ENCODE results near the gene SYNM. TPM values are rescaled to one million over a fixed set of nuclear protein-coding genes. Genes with fewer than 3 reads are reported as not detected.

The SYNM gene
- total RNA-seq, 2 donors from 2014 or later = 3.3 to 108 TPM

DNA sequence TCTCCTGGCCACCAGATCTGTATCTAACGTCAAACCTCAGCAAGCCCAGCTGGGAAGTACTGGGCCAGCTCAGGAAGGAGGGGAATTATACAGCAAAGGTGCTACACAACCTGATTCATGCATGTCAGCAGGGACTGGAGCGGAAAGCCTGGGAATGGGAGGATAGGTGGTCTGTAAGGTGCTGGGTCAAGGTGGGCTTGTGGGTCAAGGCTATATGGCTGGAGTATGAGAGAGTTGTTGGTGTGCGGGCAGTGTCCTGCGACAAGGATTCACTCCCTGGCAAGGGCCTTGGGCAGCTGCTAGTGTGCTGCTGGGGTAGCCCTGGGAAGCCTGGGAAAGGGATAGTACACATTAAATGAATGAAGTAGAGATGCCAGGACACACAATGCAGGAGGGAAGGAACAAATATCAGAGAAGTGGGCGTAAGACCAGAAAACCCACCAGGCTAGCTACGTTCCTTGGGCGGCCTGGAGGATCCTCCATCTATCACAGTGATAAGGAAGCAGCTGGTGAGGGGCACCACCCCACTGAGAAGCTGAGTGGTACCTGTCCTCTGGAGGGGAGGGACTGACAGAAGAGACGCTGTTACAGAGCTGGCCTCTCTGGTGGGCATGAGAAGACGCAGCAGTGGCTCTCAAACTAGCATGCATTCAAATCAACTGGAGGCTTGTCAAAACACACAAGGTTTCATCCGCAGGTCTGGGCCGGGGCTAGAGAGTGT, 8.5 kb upstream of the SYNM start:
- Histone ChIP-seq H3K4me1 (no peaks in the 10 kb centered on the region), H3K27me3 (peaks cover 8% of the 10 kb centered on the region), H3K4me3 (no peak overlapping the region), H3K27ac (no peak overlapping the region), H3K9ac (ENCODE audit: low read depth in 2 of 2, low read length in 2 of 2) (no peak overlapping the region), H3K36me3 (no peaks in the 10 kb centered on the region), H3K9me3 (no peaks in the 10 kb centered on the region)
- TF ChIP-seq, protein P1, sequence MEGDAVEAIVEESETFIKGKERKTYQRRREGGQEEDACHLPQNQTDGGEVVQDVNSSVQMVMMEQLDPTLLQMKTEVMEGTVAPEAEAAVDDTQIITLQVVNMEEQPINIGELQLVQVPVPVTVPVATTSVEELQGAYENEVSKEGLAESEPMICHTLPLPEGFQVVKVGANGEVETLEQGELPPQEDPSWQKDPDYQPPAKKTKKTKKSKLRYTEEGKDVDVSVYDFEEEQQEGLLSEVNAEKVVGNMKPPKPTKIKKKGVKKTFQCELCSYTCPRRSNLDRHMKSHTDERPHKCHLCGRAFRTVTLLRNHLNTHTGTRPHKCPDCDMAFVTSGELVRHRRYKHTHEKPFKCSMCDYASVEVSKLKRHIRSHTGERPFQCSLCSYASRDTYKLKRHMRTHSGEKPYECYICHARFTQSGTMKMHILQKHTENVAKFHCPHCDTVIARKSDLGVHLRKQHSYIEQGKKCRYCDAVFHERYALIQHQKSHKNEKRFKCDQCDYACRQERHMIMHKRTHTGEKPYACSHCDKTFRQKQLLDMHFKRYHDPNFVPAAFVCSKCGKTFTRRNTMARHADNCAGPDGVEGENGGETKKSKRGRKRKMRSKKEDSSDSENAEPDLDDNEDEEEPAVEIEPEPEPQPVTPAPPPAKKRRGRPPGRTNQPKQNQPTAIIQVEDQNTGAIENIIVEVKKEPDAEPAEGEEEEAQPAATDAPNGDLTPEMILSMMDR (IDR thresholded peaks at IDR 0.05) = no peak
- intact Hi-C loops (cut with DNase I) = no loop called here
- DNase-seq = no peak

DNA sequence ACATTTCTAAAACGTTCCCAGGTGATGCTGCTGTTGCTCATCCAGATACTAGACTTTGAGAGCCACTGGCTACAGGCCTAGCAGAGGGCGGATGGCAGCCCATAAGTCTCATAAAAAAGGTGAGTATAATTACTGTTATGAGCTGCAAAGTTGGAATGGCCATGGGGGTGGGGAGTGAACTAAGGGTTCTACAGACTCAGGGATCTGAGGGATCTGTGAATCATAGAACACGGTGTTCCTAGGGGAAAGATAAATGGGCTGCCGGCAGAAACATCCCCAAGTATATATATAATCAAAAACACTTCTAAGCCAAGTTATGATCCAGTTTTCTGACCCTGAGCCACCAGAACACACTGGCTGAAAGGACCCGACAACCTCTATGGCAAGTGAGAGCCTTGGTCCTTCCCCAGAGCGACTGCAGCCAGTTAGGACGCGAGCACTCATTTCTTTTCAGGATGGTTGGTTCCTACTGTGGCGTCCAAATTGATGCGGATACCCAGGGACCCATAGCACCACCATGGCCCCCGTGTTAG, 7.9 kb upstream of the SYNM start:
- no peak for DNase-seq
- intact Hi-C loops (cut with DNase I) = no loop called here
- H3K36me3 ChIP-seq = no peaks in the 10 kb centered on the region
- H3K4me1 ChIP-seq = no peaks in the 10 kb centered on the region
- H3K9me3 ChIP-seq = no peaks in the 10 kb centered on the region
- H3K9ac ChIP-seq (ENCODE audit: low read depth in 2 of 2, low read length in 2 of 2) = no peak overlapping the region
- H3K4me3 ChIP-seq = no peak overlapping the region
- H3K27me3 ChIP-seq = peaks cover 8% of the 10 kb centered on the region
- H3K27ac ChIP-seq = no peak overlapping the region
- TF ChIP-seq, protein P1 (IDR thresholded peaks at IDR 0.05) = no peak

DNA sequence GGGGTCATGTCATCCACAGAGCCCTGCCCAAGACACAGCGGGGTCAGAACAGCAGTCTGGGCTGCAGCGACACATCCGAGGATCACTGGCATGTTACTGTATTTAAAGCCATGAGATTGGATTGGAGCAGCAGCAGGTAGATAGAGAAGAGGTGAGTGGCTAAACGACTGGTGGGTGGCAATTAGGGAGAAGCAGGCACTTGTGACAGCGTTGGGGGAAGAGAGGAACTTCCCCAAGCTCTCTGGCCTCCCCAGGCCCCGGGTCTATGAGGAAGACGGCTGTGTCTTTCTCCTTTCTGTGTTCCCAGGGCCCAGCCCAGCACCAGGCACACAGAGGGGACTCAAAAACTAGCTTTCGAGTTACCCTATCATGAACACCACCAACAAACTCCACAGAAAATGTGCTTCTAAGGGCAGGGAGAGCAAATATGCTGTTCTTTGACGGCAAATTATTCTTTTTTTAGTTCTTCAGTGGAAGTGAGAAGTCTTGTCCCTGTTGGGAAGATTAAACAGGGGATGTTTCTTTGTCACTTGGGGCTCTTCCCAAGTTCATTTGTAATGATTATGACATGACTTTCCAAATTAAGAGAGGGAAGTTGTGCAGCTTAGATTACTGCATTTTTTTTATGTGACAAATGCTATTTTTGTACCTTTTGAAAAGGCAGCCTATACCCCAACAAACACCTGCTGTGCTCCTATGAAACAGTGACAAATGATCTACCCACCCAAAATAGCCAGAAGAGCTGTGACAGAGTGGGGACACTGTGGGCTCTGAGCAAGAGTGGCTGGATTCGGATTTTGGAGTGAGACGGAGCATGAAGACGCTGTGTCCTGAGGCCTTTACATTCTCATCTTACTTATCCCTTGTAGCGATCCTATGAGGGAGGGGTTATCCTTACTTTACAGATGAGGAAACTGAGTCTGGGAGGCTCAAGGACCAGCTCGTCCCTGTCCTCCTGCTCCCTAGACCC, 7.2 kb upstream of the SYNM start:
- DNase-seq = no peak
- intact Hi-C loops (cut with DNase I) = no loop called here

DNA sequence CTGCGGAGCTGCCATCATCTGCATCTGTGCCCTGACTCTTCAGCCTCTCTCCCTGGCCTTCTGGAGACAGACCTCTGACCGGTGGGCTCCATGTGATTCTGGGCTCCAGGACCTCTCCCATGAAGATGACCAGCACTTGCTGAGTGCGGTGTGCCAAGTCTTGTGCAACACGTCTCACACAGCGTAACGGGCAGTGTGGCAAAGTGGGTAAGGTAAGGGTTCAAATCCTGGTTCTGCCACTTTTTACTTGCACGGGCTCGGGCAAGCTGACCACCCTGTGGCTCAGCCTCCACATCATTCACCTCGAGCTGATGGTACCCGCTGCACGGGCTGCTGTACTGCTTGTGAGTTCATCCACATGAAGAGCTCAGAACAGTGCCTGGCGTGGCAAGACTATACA, 6.5 kb upstream of the SYNM start:
- H3K4me3 ChIP-seq = no peak overlapping the region
- intact Hi-C loops (cut with DNase I) = no loop called here
- H3K36me3 ChIP-seq = no peaks in the 10 kb centered on the region
- TF ChIP-seq, protein P1 (IDR thresholded peaks at IDR 0.05) = no peak
- no peak for DNase-seq
- H3K9me3 ChIP-seq = no peaks in the 10 kb centered on the region
- no peaks in the 10 kb centered on the region for H3K4me1 ChIP-seq
- H3K9ac ChIP-seq (ENCODE audit: low read depth in 2 of 2, low read length in 2 of 2) = no peak overlapping the region
- no peak overlapping the region for H3K27ac ChIP-seq
- peaks cover 13% of the 10 kb centered on the region for H3K27me3 ChIP-seq

More for the DNA sequence above, 7.2 kb upstream of the SYNM start:
- no peak overlapping the region for H3K4me3 ChIP-seq
- H3K36me3 ChIP-seq = no peaks in the 10 kb centered on the region
- no peaks in the 10 kb centered on the region for H3K4me1 ChIP-seq
- H3K27ac ChIP-seq = no peak overlapping the region
- H3K9me3 ChIP-seq = no peaks in the 10 kb centered on the region
- TF ChIP-seq, protein P1 (IDR thresholded peaks at IDR 0.05) = no peak
- H3K27me3 ChIP-seq = peaks cover 13% of the 10 kb centered on the region
- no peak overlapping the region for H3K9ac ChIP-seq (ENCODE audit: low read depth in 2 of 2, low read length in 2 of 2)

DNA sequence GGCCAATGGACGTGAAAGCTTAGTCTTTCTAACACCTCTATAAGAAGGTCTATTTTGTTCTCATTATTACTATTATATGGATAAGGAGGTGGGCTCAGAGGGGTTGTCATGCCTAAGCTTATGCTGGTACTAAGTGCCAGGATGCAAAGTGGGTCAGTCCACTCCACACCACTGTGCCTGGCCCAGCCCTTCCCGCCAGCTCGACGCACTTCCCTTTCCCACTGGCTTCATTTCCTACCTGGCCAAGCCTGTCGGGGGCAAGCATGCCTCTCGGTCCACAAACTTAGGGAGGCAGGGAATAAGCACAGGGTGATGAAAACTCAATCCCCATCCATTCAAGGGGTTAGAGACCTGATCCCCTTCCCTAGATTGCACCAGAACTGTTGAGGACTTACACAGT, 5.9 kb upstream of the SYNM start:
- H3K9ac ChIP-seq (ENCODE audit: low read depth in 2 of 2, low read length in 2 of 2) = no peak overlapping the region
- intact Hi-C loops (cut with DNase I) = no loop called here
- TF ChIP-seq, protein P1 (IDR thresholded peaks at IDR 0.05) = no peak

More for the DNA sequence above, 5.9 kb upstream of the SYNM start:
- H3K27ac ChIP-seq = no peak overlapping the region
- no peak overlapping the region for H3K4me3 ChIP-seq
- peaks cover 13% of the 10 kb centered on the region for H3K27me3 ChIP-seq
- no peaks in the 10 kb centered on the region for H3K4me1 ChIP-seq
- no peaks in the 10 kb centered on the region for H3K36me3 ChIP-seq
- DNase-seq = no peak
- no peaks in the 10 kb centered on the region for H3K9me3 ChIP-seq
